ENCODE measurements around the gene MAN2C1.
"Not testable (repeated sequence)": the region's sequence is repeated elsewhere in the genome, so short reads cannot be mapped to it uniquely, and the experiment has no call there.

The MAN2C1 gene

DNA sequence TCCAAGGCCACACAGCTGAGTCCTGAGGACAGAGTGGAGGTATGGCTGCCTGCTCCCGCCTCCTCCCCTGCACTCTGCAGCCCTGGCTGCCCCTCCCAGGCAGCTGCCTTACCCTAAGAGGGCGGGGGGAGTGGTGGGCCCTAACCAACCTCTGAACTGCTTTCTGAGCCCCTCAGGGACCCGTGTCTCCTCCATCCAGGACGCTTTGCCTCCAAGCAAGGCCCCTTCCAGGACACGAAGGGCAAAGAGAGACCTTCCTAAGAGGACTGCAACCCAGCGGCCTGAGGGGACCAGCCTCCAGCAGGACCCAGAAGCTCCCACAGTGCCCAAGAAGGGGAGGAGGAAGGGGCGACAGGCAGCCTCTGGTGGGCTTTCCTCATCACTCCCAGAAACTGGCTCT, 14.0 kb downstream of the MAN2C1 start:
- no peak overlapping the region for H3K27ac Mint-ChIP-seq
- peaks cover 3% of the 10 kb centered on the region for H3K9me3 Mint-ChIP-seq
- H3K27me3 Mint-ChIP-seq = no peaks in the 10 kb centered on the region
- peaks cover 16% of the 10 kb centered on the region for H3K4me1 Mint-ChIP-seq
- H3K36me3 Mint-ChIP-seq = peaks cover 62% of the 10 kb centered on the region
- ATAC-seq = no peak
- H3K4me3 Mint-ChIP-seq = no peak overlapping the region

DNA sequence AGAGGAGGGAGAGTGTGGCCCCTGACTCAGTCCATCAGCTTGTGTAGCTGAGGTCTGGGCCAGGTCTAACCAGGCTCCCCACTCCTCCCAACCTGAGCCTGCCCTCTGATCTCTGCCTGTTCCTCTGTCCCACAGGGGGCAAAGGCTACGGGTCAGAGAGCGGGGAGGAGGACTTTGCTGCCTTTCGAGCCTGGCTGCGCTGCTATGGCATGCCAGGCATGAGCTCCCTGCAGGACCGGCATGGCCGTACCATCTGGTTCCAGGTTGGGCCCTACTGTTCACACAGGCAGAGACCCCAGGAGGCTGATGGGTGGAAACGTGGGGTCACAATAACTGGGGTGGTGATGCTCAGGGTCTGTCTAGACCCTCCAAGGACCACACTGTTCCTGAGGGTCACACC, 14.8 kb downstream of the MAN2C1 start:
- peaks cover 22% of the 10 kb centered on the region for H3K4me1 Mint-ChIP-seq
- no peak overlapping the region for H3K27ac Mint-ChIP-seq
- H3K9me3 Mint-ChIP-seq = peaks cover 3% of the 10 kb centered on the region
- no peak overlapping the region for H3K4me3 Mint-ChIP-seq
- no peaks in the 10 kb centered on the region for H3K27me3 Mint-ChIP-seq
- no peak for ATAC-seq
- H3K36me3 Mint-ChIP-seq = peaks cover 55% of the 10 kb centered on the region

DNA sequence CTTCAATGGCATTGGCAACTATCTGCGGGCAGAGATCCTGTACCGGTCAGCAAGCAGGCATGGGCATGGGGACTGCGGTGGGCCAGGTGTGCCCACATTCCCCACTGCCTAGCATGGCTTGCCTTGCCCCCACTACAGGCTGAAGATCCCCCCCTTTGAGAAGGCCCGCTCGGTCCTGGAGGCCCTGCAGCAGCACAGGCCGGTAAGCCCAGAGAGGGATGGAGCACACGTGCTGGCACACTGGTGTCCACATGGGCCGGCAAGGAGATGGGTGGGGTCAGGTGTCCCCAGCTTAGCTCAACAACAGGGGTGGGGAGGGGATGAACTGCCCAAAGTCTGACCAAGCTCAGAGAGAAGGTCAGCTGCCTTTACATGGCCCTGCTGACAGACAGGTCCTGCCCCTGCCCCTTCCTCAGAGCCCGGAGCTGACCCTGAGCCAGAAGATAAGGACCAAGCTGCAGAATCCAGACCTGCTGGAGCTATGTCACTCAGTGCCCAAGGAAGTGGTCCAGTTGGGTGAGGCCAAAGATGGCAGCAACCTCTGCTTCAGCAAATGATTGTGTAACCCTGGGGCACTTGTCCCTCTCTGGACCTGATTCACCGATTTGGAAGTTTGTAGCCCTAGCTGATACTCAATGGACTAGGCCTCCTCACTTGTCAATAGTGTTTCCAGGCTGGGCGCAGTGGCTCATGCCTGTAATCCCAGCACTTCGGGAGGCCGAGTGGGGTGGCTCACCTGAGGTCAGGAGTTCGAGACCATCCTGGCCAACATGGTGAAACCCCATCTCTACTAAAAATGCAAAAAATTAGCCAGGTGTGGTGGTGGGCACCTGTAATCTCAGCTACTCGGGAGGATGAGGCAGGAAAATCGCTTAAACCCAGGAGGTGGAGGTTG, 16.0 kb downstream of the MAN2C1 start:
- Mint-ChIP-seq H3K27me3 (no peaks in the 10 kb centered on the region), H3K27ac (no peak overlapping the region), H3K36me3 (peaks cover 46% of the 10 kb centered on the region)

DNA sequence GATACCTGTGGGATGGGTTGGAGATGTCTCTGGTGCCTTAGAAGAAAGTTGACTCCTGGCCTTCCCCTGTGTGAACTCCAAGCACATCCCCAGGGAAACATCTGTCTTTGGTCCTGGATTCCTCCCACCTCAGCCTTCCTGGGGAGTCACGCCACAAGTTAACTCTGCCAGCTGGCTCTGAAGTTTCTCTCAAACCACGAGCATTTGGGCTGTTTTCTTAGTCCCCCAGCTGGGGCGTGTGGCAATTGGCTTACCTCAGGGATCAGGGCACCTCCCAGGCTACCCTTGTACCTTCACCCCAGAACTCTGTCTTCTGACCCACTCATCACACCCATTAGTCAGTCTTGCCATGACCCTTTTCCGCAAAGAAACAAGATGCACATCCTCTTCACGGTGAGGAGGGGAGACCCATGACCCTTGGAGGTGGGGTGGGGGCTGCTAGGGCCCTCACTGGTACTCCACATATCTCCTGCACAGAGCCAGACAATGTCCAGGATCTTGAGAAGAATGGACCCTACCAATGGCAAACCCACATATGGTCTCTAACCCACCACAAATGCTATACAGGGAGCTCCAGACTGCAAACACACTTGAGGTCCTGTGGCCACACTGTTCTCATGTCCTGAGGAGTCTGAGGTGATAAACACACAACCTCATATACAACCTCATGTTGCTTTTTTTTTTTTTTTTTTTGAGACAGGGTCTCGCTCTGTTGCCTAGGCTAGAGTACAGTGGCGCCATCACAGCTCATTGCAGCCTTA, 17.6 kb downstream of the MAN2C1 start:
- peak overlapping the region; percentile 71 for H3K27ac Mint-ChIP-seq
- no peak overlapping the region for H3K4me3 Mint-ChIP-seq
- H3K36me3 Mint-ChIP-seq = peaks cover 32% of the 10 kb centered on the region
- no peaks in the 10 kb centered on the region for H3K27me3 Mint-ChIP-seq
- H3K4me1 Mint-ChIP-seq = peaks cover 41% of the 10 kb centered on the region
- no peak for ATAC-seq
- peaks cover 5% of the 10 kb centered on the region for H3K9me3 Mint-ChIP-seq

More for the DNA sequence above, 16.0 kb downstream of the MAN2C1 start:
- H3K4me1 Mint-ChIP-seq = peaks cover 32% of the 10 kb centered on the region
- H3K9me3 Mint-ChIP-seq = peaks cover 5% of the 10 kb centered on the region
- no peak overlapping the region for H3K4me3 Mint-ChIP-seq
- ATAC-seq = no peak

DNA sequence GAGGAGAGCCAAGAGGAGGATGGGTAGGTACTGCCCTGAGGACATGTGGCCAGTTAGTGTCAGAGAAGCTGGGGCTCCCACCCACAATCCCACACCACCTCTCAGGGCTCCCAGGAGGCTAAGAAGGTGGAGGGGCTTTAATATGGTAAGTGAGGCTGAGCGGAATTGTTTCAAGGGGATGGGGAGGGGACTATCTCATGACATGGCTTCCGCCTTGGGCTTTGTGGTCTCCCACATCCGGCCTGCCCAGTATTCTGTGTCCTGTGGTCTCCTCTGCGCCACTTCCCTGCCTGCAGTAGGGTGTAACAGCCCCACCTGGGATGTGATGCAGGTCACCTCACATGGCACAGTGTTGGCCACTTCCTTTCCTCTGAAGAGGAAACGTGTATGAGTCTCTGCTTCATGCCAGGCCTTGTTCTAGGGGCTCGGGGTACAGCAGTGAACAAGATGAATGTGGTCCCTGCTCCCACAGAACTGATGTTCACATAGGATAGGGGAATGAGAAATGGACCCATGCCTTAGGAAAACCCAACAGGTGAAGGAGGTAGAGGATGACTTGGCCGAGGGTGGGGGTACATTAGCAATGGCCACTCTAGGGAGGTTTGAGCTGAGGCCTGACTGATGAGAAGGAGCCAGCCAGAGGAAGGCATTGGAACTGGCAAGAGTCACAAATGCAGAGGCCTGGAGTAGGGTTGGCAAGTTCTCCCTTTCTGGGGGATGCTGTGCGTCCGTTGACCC, 18.4 kb downstream of the MAN2C1 start:
- Mint-ChIP-seq H3K9me3 (peaks cover 5% of the 10 kb centered on the region), H3K36me3 (peaks cover 28% of the 10 kb centered on the region), H3K4me3 (peak overlapping the region; percentile 38), H3K27ac (peak overlapping the region; percentile 71), H3K27me3 (no peaks in the 10 kb centered on the region), H3K4me1 (peaks cover 47% of the 10 kb centered on the region)
- peak; percentile 85 for ATAC-seq

DNA sequence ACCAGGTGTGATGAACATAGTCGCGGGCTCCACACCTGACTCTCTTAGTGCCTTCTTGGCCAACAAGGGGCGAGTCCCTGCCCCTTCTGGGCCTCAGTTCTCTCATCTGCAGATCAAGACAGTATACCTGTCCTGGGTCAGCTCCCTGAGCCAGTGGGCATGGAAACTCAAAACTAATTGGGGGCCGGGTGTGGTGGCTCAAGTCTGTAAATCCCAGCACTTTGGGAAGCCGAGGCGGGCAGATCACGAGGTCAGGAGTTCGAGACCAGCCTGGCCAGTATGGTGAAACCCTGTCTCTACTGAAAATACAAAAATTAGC, 19.1 kb downstream of the MAN2C1 start:
- H3K9me3 Mint-ChIP-seq, H3K27me3 Mint-ChIP-seq, ATAC-seq: not testable (repeated sequence)
- Mint-ChIP-seq H3K36me3 (peaks cover 21% of the 10 kb centered on the region), H3K4me1 (peaks cover 47% of the 10 kb centered on the region), H3K27ac (peak overlapping the region; percentile 71), H3K4me3 (peak overlapping the region; percentile 38)

DNA sequence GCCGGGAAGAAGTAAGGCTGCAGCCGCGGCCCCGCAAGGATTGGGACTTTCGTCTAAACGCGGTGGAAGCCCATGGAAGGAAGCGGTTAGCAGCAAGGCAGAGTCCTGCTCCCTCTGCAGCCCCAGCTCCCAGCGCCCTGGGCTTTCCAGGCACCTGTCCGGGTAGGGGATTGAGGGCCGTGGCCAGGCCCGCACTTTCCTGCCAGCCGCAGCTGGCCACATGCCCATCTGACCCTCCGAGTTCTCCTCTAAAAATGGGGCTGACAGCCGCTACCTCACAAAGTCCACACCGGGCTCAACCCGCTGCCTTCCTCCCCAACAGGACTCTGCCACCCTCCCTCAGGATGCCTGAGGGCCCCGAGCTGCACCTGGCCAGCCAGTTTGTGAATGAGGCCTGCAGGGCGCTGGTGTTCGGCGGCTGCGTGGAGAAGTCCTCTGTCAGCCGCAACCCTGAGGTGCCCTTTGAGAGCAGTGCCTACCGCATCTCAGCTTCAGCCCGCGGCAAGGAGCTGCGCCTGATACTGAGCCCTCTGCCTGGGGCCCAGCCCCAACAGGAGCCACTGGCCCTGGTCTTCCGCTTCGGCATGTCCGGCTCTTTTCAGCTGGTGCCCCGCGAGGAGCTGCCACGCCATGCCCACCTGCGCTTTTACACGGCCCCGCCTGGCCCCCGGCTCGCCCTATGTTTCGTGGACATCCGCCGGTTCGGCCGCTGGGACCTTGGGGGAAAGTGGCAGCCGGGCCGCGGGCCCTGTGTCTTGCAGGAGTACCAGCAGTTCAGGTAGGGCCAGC, 19.7 kb downstream of the MAN2C1 start:
- no peak for ATAC-seq
- Mint-ChIP-seq H3K9me3 (peaks cover 5% of the 10 kb centered on the region), H3K4me3 (peak overlapping the region; percentile 74), H3K27ac (no peak overlapping the region), H3K4me1 (peaks cover 52% of the 10 kb centered on the region), H3K27me3 (no peaks in the 10 kb centered on the region), H3K36me3 (peaks cover 19% of the 10 kb centered on the region)

DNA sequence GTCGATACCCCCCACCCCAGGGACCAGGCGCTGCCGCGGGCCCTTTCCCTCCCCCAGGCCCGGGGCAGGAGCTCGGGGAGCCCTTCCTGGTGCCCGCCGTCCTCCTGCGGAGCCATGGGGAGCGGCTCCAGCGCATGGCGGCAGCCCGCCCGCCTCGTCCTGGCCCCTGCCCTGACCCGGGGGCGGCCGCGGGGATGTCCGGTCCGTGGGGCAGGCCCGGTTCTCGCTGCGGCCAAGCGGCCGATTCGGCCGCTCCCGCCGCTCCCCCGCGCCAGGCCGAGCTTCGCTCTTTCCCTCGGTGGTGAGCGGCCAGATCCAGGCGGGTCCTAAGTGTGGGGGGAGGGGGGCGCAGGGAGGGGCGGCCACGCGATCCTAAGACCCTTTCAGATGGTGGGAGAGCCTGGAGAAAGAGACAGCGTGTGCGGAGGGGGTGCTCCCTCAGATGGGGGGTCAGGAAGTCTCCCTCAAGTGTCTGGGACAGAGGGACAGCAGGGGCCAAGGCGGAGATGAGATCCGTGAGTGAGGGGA, 20.3 kb downstream of the MAN2C1 start:
- ATAC-seq = no peak
- Mint-ChIP-seq H3K9me3 (peaks cover 5% of the 10 kb centered on the region), H3K4me3 (peak overlapping the region; percentile 92), H3K36me3 (peaks cover 19% of the 10 kb centered on the region), H3K27me3 (no peaks in the 10 kb centered on the region), H3K27ac (peak overlapping the region; percentile 79), H3K4me1 (peaks cover 52% of the 10 kb centered on the region)

DNA sequence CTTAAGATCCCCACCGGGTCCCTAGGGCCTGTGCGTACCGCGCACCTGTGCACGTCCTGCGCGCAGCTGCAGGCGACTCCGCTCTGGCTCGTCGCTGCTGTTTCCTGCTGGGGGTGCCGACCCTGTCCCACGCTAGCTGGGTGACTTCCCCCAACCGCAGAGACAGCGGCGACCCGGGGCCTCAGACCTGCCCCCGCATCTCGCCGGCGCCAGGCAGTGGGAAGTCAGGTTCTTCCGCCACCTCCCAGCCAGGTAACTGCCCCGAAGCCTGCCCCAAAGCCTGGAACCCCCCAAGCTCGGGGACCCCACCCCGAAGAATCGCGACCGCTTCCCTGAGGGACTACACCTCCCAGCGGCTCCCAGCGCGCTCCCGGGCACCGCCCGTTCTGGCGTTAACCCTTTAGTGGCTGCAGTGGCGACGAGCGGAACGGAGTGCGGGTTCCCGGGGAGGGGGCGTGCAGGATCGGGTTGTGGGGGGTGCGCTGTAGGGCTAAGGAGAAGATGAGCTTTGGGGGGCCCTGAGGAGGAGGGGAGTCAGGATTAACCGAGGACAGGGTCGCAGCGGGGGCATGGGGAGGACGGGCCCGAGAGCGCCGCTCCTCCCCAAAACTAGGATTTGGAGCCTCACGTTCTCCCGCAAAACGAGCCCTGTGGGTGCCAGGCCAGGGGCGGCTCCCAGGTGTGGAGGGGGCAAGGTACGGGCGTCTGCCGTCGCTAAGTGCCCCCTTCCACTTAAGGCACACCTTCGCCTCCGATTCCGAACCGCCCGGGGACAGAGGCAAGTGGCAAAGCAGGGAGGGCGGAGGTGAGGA, 21.0 kb downstream of the MAN2C1 start:
- Mint-ChIP-seq H3K36me3 (peaks cover 19% of the 10 kb centered on the region), H3K4me3 (peak overlapping the region; percentile 92), H3K9me3 (peaks cover 5% of the 10 kb centered on the region), H3K4me1 (peaks cover 52% of the 10 kb centered on the region), H3K27me3 (no peaks in the 10 kb centered on the region), H3K27ac (peak overlapping the region; percentile 79)
- ATAC-seq = peak; percentile 93

DNA sequence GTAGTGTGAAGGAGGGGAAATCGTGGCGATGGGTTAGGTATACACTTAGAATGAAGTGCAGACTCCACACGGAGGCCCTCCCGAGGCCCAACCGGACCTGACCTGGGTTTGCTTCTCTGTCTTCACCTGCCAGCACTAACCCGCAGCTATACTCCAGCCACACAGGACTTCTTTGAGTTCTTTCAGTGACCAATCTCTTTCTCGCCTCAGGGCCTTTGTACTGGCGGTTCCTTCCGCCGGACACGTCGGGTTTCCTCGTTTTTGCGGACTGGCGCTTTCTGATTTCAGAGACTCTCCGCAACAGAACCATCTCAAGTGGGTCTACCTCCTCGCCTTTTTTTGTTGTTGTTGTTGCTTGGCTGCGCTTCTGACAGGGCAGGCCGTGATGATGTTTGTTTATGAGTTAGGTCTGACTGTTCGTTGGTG, 21.6 kb downstream of the MAN2C1 start, which contains the start of gene NEIL1:
Gene NEIL1, plus strand, starts transcription at position 244 of the 426 bp plus-strand sequence. CDS start 1,867 bp downstream, outside the sequence.
- H3K9me3 Mint-ChIP-seq = peaks cover 5% of the 10 kb centered on the region
- H3K4me1 Mint-ChIP-seq = peaks cover 52% of the 10 kb centered on the region
- H3K27me3 Mint-ChIP-seq = no peaks in the 10 kb centered on the region
- no peak for ATAC-seq
- peaks cover 19% of the 10 kb centered on the region for H3K36me3 Mint-ChIP-seq
- peak within 1 kb of the TSS; percentile 79 for H3K27ac Mint-ChIP-seq
- H3K4me3 Mint-ChIP-seq = peak within 1 kb of the TSS; percentile 92

DNA sequence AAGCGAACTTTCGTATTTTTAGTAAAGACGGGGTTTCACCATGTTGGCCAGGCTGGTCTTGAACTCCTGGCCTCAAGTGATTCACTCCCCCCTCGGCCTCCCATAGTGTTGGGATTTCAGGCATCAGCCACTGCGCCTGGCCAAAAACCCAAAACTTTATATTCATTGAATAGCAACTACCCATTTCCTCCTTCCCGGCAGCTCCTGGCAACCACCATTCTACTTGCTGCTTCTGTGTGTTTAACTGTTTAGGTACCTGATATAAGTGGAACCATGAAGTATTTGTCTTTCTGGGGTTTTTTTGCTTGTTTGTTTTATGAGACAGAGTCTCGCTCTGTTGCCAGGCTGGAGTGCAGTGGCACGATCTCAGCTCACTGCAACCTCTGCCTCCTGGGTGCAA, 24.5 kb downstream of the MAN2C1 start:
- not testable (repeated sequence) for ATAC-seq, H3K9me3 Mint-ChIP-seq, H3K27ac Mint-ChIP-seq, H3K27me3 Mint-ChIP-seq, H3K4me3 Mint-ChIP-seq
- Mint-ChIP-seq H3K4me1 (peaks cover 33% of the 10 kb centered on the region), H3K36me3 (peaks cover 18% of the 10 kb centered on the region)

DNA sequence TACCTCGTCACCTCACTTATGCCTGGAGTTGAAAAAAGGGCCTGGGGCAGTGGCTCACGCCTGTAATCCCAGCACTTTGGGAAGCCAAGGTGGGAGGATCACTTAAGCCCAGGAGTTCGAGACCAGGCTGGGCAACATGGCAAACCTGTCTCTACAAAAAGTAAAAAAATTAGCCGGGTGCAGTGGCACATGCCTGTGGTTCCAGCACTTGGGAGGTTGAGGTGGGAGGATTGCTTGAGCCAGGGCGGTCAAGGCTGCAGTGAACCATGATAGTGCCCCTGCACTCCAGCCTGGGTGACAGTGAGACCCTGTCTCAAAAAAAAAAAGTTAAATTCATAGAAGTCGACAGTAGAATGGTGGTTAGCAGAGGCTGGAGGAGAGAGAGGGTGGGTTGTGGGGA, 26.2 kb downstream of the MAN2C1 start:
- no peaks in the 10 kb centered on the region for H3K27me3 Mint-ChIP-seq

DNA sequence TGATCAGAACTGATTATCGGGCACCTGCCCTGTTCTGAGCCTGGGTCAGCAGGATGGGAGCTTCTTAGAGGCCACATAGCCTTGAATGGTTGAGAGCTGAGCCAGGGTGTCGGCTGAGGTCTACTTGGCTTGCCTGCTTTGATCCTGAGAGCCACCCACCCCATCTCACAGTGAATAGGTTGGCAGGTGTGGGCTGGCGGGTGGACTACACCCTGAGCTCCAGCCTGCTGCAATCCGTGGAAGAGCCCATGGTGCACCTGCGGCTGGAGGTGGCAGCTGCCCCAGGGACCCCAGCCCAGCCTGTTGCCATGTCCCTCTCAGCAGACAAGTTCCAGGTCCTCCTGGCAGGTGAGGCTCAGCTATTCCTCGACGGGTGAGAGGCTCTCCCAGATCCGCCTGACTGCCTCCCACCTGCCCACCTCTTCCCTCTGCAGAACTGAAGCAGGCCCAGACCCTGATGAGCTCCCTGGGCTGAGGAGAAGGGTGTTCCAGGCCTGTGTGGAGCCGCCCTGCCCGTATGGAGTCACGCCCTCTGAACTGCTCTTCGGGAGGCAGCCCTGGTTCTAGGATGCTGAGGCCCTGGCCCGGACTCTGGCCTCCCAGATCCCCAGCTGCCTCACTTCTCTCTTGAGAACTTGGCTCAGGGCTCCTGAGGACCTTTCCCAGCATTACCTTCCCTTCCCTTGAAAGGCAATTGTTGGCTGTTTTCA, 28.7 kb downstream of the MAN2C1 start:
- Mint-ChIP-seq H3K9me3 (no peaks in the 10 kb centered on the region), H3K4me1 (peaks cover 33% of the 10 kb centered on the region), H3K27ac (no peak overlapping the region), H3K4me3 (no peak overlapping the region), H3K36me3 (peaks cover 18% of the 10 kb centered on the region), H3K27me3 (no peaks in the 10 kb centered on the region)
- no peak for ATAC-seq

More for the DNA sequence above, 26.2 kb downstream of the MAN2C1 start:
- no peak overlapping the region for H3K27ac Mint-ChIP-seq
- peaks cover 18% of the 10 kb centered on the region for H3K36me3 Mint-ChIP-seq
- H3K9me3 Mint-ChIP-seq = no peaks in the 10 kb centered on the region
- peaks cover 23% of the 10 kb centered on the region for H3K4me1 Mint-ChIP-seq
- H3K4me3 Mint-ChIP-seq = no peak overlapping the region
- ATAC-seq = no peak
